K562 (cell line): Measurements from ENCODE around the gene OXTR. TPM values are rescaled to one million over a fixed set of nuclear protein-coding genes. Genes with fewer than 3 reads are reported as not detected.

Source experiments
- CREM ChIP-seq: IDR thresholded peaks from 2 replicates; pipeline ENCODE4 v1.6.1; 2014; ENCODE audit warnings: antibody characterized with exemption, low read depth
- EHMT2 ChIP-seq: fragments of 450-650 bp; IDR thresholded peaks from 2 replicates; pipeline ENCODE4 v1.6.1; 2018; ENCODE audit warnings: antibody characterized with exemption
- FIP1L1 ChIP-seq: fragments of 200-400 bp; formaldehyde crosslinking; IDR thresholded peaks from 2 replicates; pipeline ENCODE4 v1.6.1; 2018; ENCODE audit warnings: mild to moderate bottlenecking, low read depth, low read length; ENCODE audit not compliant: poor library complexity, severe bottlenecking
- MGA ChIP-seq: fragments of 450-650 bp; IDR thresholded peaks from 2 replicates; pipeline ENCODE4 v1.6.1; 2016; ENCODE audit warnings: mild to moderate bottlenecking, moderate library complexity
- SAFB ChIP-seq: fragments of 200-400 bp; formaldehyde crosslinking; IDR thresholded peaks from 2 replicates; pipeline ENCODE4 v1.6.1; 2017; ENCODE audit warnings: low read depth, low read length, borderline replicate concordance
- polyA plus RNA-seq, 8 experiments: library from polyadenylated mRNA; depleted of rRNA in 4 of 8; stranded (reverse) in 5 of 8; unstranded in 3 of 8; fragments of >200 nt; fragmentation: Nextera tagmentation in 2 of 8; fragmentation: Illumina TruSeq in 1 of 8; extraction: Ambion mirVana in 2 of 8; extraction: Trizol in 1 of 8; gene quantifications; 2 replicates each; pipeline versions ENCODE4 v1.2.1 to v1.2.3, GENCODE V29; 2011 to 2014; ENCODE audit warnings: inconsistent platforms in 1 of 8, missing spikeins in 1 of 8
- total RNA-seq, 7 experiments: library from RNA; depleted of rRNA in 6 of 7; stranded (reverse); fragments of >200 nt in 6 of 7; fragmentation: Illumina TruSeq in 2 of 7; extraction: Trizol in 2 of 7; gene quantifications; 2 replicates each; pipeline versions ENCODE4 v1.2.1 to v1.2.3, GENCODE V29; 2011 to 2021; ENCODE audit warnings: low replicate concordance in 1 of 7

OXTR gene
- total and polyA plus RNA-seq, 9 of the 15 experiments (the other 6 are each of a cell fraction or from before 2014, with no cell fraction given) = 0.14 to 1.3 (median 0.80) TPM

DNA sequence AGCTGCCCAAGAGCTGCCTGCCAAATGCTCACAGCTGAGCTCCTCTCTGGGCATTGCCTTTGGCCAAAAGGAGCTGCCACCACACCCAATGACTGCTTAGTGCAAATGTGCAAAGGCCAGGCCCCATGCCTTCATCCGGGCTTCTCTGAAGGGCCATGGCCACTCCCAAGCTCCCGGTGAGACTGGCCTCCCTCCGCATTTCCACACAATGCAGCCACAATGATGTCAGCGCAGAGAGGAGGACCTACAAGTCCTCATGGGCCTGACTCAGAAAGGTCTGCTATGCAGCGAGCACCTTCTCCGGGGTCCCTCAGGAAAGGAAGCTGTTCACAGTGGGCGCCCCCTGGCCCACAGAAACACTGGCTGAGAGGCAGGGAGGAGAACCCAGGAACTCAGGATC is 12.7 kb downstream of the OXTR start (continued):
- TF ChIP-seq MGA = no peak
- no peak for TF ChIP-seq CREM
- no peak for TF ChIP-seq FIP1L1
- TF ChIP-seq SAFB = no peak
- no peak for TF ChIP-seq EHMT2
